ENCODE data around the gene CACNA1F.
"Not testable (repeated sequence)": the region's sequence is repeated elsewhere in the genome, so short reads cannot be mapped to it uniquely, and the experiment has no call there.

The CACNA1F gene

GRCh38 chrX:49184294-49185281 lies 48.6 kb downstream of the CACNA1F start:
- peak; percentile 50 for ATAC-seq (replicated peaks; ENCODE audit: extremely low read depth, poor library complexity, severe bottlenecking)
- H3K36me3 Mint-ChIP-seq (ENCODE audit: insufficient read depth) = peaks cover 17% of the 10 kb centered on the region
- H3K27me3 Mint-ChIP-seq = no peaks in the 10 kb centered on the region
- no peak for DNase-seq (ENCODE audit: low spot score in 2 of 2)
- peak overlapping the region; percentile 78 for H3K4me3 Mint-ChIP-seq
- peaks cover 21% of the 10 kb centered on the region for H3K4me1 Mint-ChIP-seq
- peak overlapping the region; percentile 80 for H3K27ac Mint-ChIP-seq (ENCODE audit: low read depth)
- no peaks in the 10 kb centered on the region for H3K9me3 Mint-ChIP-seq

- DNase-seq (ENCODE audit: low spot score in 2 of 2) (no peak), ATAC-seq (replicated peaks; ENCODE audit: extremely low read depth, poor library complexity, severe bottlenecking) (no peak)
- Mint-ChIP-seq H3K27me3 (no peaks in the 10 kb centered on the region), H3K27ac (ENCODE audit: low read depth) (peak overlapping the region; percentile 80), H3K4me3 (peak overlapping the region; percentile 78), H3K4me1 (peaks cover 26% of the 10 kb centered on the region), H3K36me3 (ENCODE audit: insufficient read depth) (peaks cover 19% of the 10 kb centered on the region), H3K9me3 (no peaks in the 10 kb centered on the region)
Observed at GRCh38 chrX:49183701-49184281, 49.3 kb downstream of the CACNA1F start.

- peaks cover 29% of the 10 kb centered on the region for H3K4me1 Mint-ChIP-seq
- H3K36me3 Mint-ChIP-seq (ENCODE audit: insufficient read depth) = peaks cover 23% of the 10 kb centered on the region
- no peak overlapping the region for H3K27ac Mint-ChIP-seq (ENCODE audit: low read depth)
- H3K9me3 Mint-ChIP-seq = no peaks in the 10 kb centered on the region
- DNase-seq (ENCODE audit: low spot score in 2 of 2) (no peak), ATAC-seq (replicated peaks; ENCODE audit: extremely low read depth, poor library complexity, severe bottlenecking) (no peak)
- no peaks in the 10 kb centered on the region for H3K27me3 Mint-ChIP-seq
- no peak overlapping the region for H3K4me3 Mint-ChIP-seq
Observed at GRCh38 chrX:49179358-49179757, 53.8 kb downstream of the CACNA1F start.

- Mint-ChIP-seq H3K36me3 (ENCODE audit: insufficient read depth) (peaks cover 24% of the 10 kb centered on the region), H3K9me3 (no peaks in the 10 kb centered on the region), H3K27me3 (no peaks in the 10 kb centered on the region), H3K4me1 (peaks cover 30% of the 10 kb centered on the region), H3K4me3 (no peak overlapping the region), H3K27ac (ENCODE audit: low read depth) (no peak overlapping the region)
- no peak for ATAC-seq (replicated peaks; ENCODE audit: extremely low read depth, poor library complexity, severe bottlenecking)
- no peak for DNase-seq (ENCODE audit: low spot score in 2 of 2)
Observed at GRCh38 chrX:49178537-49178936, 54.6 kb downstream of the CACNA1F start.

GRCh38 chrX:49177873-49178480 lies 55.2 kb downstream of the CACNA1F start:
- H3K27ac Mint-ChIP-seq (ENCODE audit: low read depth) = no peak overlapping the region

GRCh38 chrX:49177338-49177833 lies 55.8 kb downstream of the CACNA1F start:
- peaks cover 27% of the 10 kb centered on the region for H3K36me3 Mint-ChIP-seq (ENCODE audit: insufficient read depth)
- no peaks in the 10 kb centered on the region for H3K27me3 Mint-ChIP-seq

More at GRCh38 chrX:49177873-49178480, 55.2 kb downstream of the CACNA1F start:
- Mint-ChIP-seq H3K36me3 (ENCODE audit: insufficient read depth) (peaks cover 27% of the 10 kb centered on the region), H3K4me1 (peaks cover 33% of the 10 kb centered on the region), H3K27me3 (no peaks in the 10 kb centered on the region), H3K4me3 (no peak overlapping the region), H3K9me3 (no peaks in the 10 kb centered on the region)
- ATAC-seq (replicated peaks; ENCODE audit: extremely low read depth, poor library complexity, severe bottlenecking) (no peak), DNase-seq (ENCODE audit: low spot score in 2 of 2) (no peak)

GRCh38 chrX:49176421-49177326 lies 56.5 kb downstream of the CACNA1F start:
- Mint-ChIP-seq H3K9me3 (no peaks in the 10 kb centered on the region), H3K36me3 (ENCODE audit: insufficient read depth) (peaks cover 25% of the 10 kb centered on the region), H3K27ac (ENCODE audit: low read depth) (peak overlapping the region; percentile 19), H3K4me3 (peak overlapping the region; percentile 8), H3K27me3 (no peaks in the 10 kb centered on the region), H3K4me1 (peaks cover 36% of the 10 kb centered on the region)
- ATAC-seq (replicated peaks; ENCODE audit: extremely low read depth, poor library complexity, severe bottlenecking) (no peak), DNase-seq (ENCODE audit: low spot score in 2 of 2) (no peak)

More at GRCh38 chrX:49177338-49177833, 55.8 kb downstream of the CACNA1F start:
- H3K9me3 Mint-ChIP-seq = no peaks in the 10 kb centered on the region
- DNase-seq (ENCODE audit: low spot score in 2 of 2) (no peak), ATAC-seq (replicated peaks; ENCODE audit: extremely low read depth, poor library complexity, severe bottlenecking) (peak; percentile 65)
- H3K4me3 Mint-ChIP-seq = no peak overlapping the region
- H3K27ac Mint-ChIP-seq (ENCODE audit: low read depth) = no peak overlapping the region
- H3K4me1 Mint-ChIP-seq = peaks cover 36% of the 10 kb centered on the region

- Mint-ChIP-seq H3K27me3 (no peaks in the 10 kb centered on the region), H3K36me3 (ENCODE audit: insufficient read depth) (peaks cover 21% of the 10 kb centered on the region), H3K4me3 (no peak overlapping the region), H3K4me1 (peaks cover 32% of the 10 kb centered on the region), H3K27ac (ENCODE audit: low read depth) (peak overlapping the region; percentile 19), H3K9me3 (no peaks in the 10 kb centered on the region)
- ATAC-seq (replicated peaks; ENCODE audit: extremely low read depth, poor library complexity, severe bottlenecking) (no peak), DNase-seq (ENCODE audit: low spot score in 2 of 2) (no peak)
Observed at GRCh38 chrX:49175435-49176274, 57.5 kb downstream of the CACNA1F start.

GRCh38 chrX:49174723-49175122 lies 58.4 kb downstream of the CACNA1F start:
- Mint-ChIP-seq H3K27me3 (no peaks in the 10 kb centered on the region), H3K36me3 (ENCODE audit: insufficient read depth) (peaks cover 17% of the 10 kb centered on the region), H3K4me1 (peaks cover 30% of the 10 kb centered on the region), H3K9me3 (no peaks in the 10 kb centered on the region), H3K4me3 (no peak overlapping the region), H3K27ac (ENCODE audit: low read depth) (no peak overlapping the region)
- ATAC-seq (replicated peaks; ENCODE audit: extremely low read depth, poor library complexity, severe bottlenecking) = no peak
- no peak for DNase-seq (ENCODE audit: low spot score in 2 of 2)

GRCh38 chrX:49173544-49173943 lies 59.6 kb downstream of the CACNA1F start:
- H3K27me3 Mint-ChIP-seq; DNase-seq (ENCODE audit: low spot score in 2 of 2); H3K9me3 Mint-ChIP-seq; H3K27ac Mint-ChIP-seq (ENCODE audit: low read depth); ATAC-seq (replicated peaks; ENCODE audit: extremely low read depth, poor library complexity, severe bottlenecking); H3K4me3 Mint-ChIP-seq: not testable (repeated sequence)
- H3K4me1 Mint-ChIP-seq = peaks cover 24% of the 10 kb centered on the region
- H3K36me3 Mint-ChIP-seq (ENCODE audit: insufficient read depth) = peaks cover 13% of the 10 kb centered on the region

- peaks cover 15% of the 10 kb centered on the region for H3K36me3 Mint-ChIP-seq (ENCODE audit: insufficient read depth)
- H3K9me3 Mint-ChIP-seq = no peaks in the 10 kb centered on the region
- peak overlapping the region; percentile 86 for H3K27ac Mint-ChIP-seq (ENCODE audit: low read depth)
- peak; percentile 55 for ATAC-seq (replicated peaks; ENCODE audit: extremely low read depth, poor library complexity, severe bottlenecking)
- peak overlapping the region; percentile 91 for H3K4me3 Mint-ChIP-seq
- no peaks in the 10 kb centered on the region for H3K27me3 Mint-ChIP-seq
- DNase-seq (ENCODE audit: low spot score in 2 of 2) = peak in 1 of 2 donors; percentile 15
- peaks cover 24% of the 10 kb centered on the region for H3K4me1 Mint-ChIP-seq
Observed at GRCh38 chrX:49172280-49172780, 60.8 kb downstream of the CACNA1F start.

Data from central memory CD8-positive, alpha-beta T cell (primary cell).